Measurements from ENCODE around the gene SLC25A15. TPM values are rescaled to one million over a fixed set of nuclear protein-coding genes. Genes with fewer than 3 reads are reported as not detected.

SLC25A15 gene
- total RNA-seq, 2 donors from 2014 or later, result 7.7 to 12.6 TPM

- Histone ChIP-seq H3K27ac (peak overlapping the region; percentile 70 to 89), H3K36me3 (no peaks in the 10 kb centered on the region), H3K4me3 (peak overlapping the region; percentile 89), H3K4me1 (ENCODE audit: control insufficient read depth in 1 of 2, low read depth in 2 of 2) (peaks cover 4 to 11% of the 10 kb centered on the region in 2 donors), H3K9me3 (no peaks in the 10 kb centered on the region), H3K27me3 (replicated peaks; ENCODE audit: insufficient read depth) (no peaks in the 10 kb centered on the region)
- no peak for DNase-seq (ENCODE audit: low spot score)
- peak; percentile 4 for ATAC-seq (ENCODE audit: insufficient number of reproducible peaks, low FRiP score, low read depth)
- TF ChIP-seq CTCF (IDR thresholded peaks at IDR 0.05), result no peak
These were observed 774 bp downstream of the SLC25A15 start for GRCh38 chr13:40790154-40790616.

GRCh38 chr13:40792284-40793051, 3.1 kb downstream of the SLC25A15 start:
- Histone ChIP-seq H3K27me3 (replicated peaks; ENCODE audit: insufficient read depth) (no peaks in the 10 kb centered on the region), H3K36me3 (peaks cover 3% of the 10 kb centered on the region), H3K27ac (no peak overlapping the region), H3K4me1 (ENCODE audit: control insufficient read depth in 1 of 2, low read depth in 2 of 2) (peaks cover 4 to 11% of the 10 kb centered on the region in 2 donors), H3K4me3 (no peak overlapping the region), H3K9me3 (no peaks in the 10 kb centered on the region)
- ATAC-seq (ENCODE audit: insufficient number of reproducible peaks, low FRiP score, low read depth) (no peak), DNase-seq (ENCODE audit: low spot score) (no peak)
- TF ChIP-seq CTCF (IDR thresholded peaks at IDR 0.05), result no peak

- H3K9me3 ChIP-seq, result no peaks in the 10 kb centered on the region
- H3K27me3 ChIP-seq (replicated peaks; ENCODE audit: insufficient read depth), result no peaks in the 10 kb centered on the region
- peaks cover 3% of the 10 kb centered on the region for H3K36me3 ChIP-seq
- no peak for DNase-seq (ENCODE audit: low spot score)
- H3K27ac ChIP-seq, result no peak overlapping the region
- no peak overlapping the region for H3K4me3 ChIP-seq
- ATAC-seq (ENCODE audit: insufficient number of reproducible peaks, low FRiP score, low read depth), result no peak
- H3K4me1 ChIP-seq (ENCODE audit: control insufficient read depth in 1 of 2, low read depth in 2 of 2), result peaks cover 4 to 11% of the 10 kb centered on the region in 2 donors
- TF ChIP-seq CTCF (IDR thresholded peaks at IDR 0.05), result no peak
These were observed 3.9 kb downstream of the SLC25A15 start for GRCh38 chr13:40793339-40793738.

GRCh38 chr13:40794414-40795368, 5.3 kb downstream of the SLC25A15 start:
- H3K4me1 ChIP-seq (ENCODE audit: control insufficient read depth in 1 of 2, low read depth in 2 of 2), result peaks cover 0 to 7% of the 10 kb centered on the region in 2 donors
- H3K27me3 ChIP-seq (replicated peaks; ENCODE audit: insufficient read depth), result no peaks in the 10 kb centered on the region
- H3K27ac ChIP-seq, result no peak overlapping the region
- TF ChIP-seq CTCF (IDR thresholded peaks at IDR 0.05), result no peak
- no peak overlapping the region for H3K4me3 ChIP-seq
- no peak for DNase-seq (ENCODE audit: low spot score)
- no peak for ATAC-seq (ENCODE audit: insufficient number of reproducible peaks, low FRiP score, low read depth)
- no peaks in the 10 kb centered on the region for H3K9me3 ChIP-seq
- H3K36me3 ChIP-seq, result peaks cover 8% of the 10 kb centered on the region

GRCh38 chr13:40796649-40797048, 7.2 kb downstream of the SLC25A15 start:
- no peak for DNase-seq (ENCODE audit: low spot score)
- Histone ChIP-seq H3K4me1 (ENCODE audit: control insufficient read depth in 1 of 2, low read depth in 2 of 2) (no peaks in the 10 kb centered on the region), H3K27ac (no peak overlapping the region), H3K27me3 (replicated peaks; ENCODE audit: insufficient read depth) (no peaks in the 10 kb centered on the region), H3K4me3 (no peak overlapping the region), H3K9me3 (no peaks in the 10 kb centered on the region), H3K36me3 (peaks cover 8% of the 10 kb centered on the region)
- TF ChIP-seq CTCF (IDR thresholded peaks at IDR 0.05), result no peak
- no peak for ATAC-seq (ENCODE audit: insufficient number of reproducible peaks, low FRiP score, low read depth)
